Embryonic facial prominence (tissue), 1 donor: Measurements from ENCODE around the gene CTNNA3.
"Not testable (repeated sequence)": the region's sequence is repeated elsewhere in the genome, so short reads cannot be mapped to it uniquely, and the experiment has no call there.

Experiments
- DNase-seq: peaks from one replicate; pipeline ENCODE4 v3.0.0-alpha.2; 2016; ENCODE audit errors: extremely low spot score

CTNNA3 gene

GRCh38 chr10:67506757-67507091, 189.3 kb downstream of the CTNNA3 start:
- no peak for DNase-seq

GRCh38 chr10:67506083-67506756, 189.8 kb downstream of the CTNNA3 start:
- DNase-seq, result no peak

- no peak for DNase-seq
Measured at GRCh38 chr10:67492317-67493019, 203.5 kb downstream of the CTNNA3 start.

GRCh38 chr10:67487906-67488619, 207.9 kb downstream of the CTNNA3 start:
- no peak for DNase-seq

- DNase-seq, result no peak
Measured at GRCh38 chr10:67487199-67487598, 208.8 kb downstream of the CTNNA3 start.

GRCh38 chr10:67477868-67478267, 218.1 kb downstream of the CTNNA3 start:
- no peak for DNase-seq

- no peak for DNase-seq
Measured at GRCh38 chr10:67476201-67476600, 219.8 kb downstream of the CTNNA3 start.

GRCh38 chr10:67473850-67474633, 222.0 kb downstream of the CTNNA3 start:
- no peak for DNase-seq

GRCh38 chr10:67471022-67471421, 225.0 kb downstream of the CTNNA3 start:
- DNase-seq, result no peak

GRCh38 chr10:67464278-67464677, 231.7 kb downstream of the CTNNA3 start:
- no peak for DNase-seq

GRCh38 chr10:67452892-67453291, 243.1 kb downstream of the CTNNA3 start:
- no peak for DNase-seq

- DNase-seq, result no peak
Measured at GRCh38 chr10:67438605-67439304, 257.2 kb downstream of the CTNNA3 start.

GRCh38 chr10:67433276-67433675, 262.7 kb downstream of the CTNNA3 start:
- no peak for DNase-seq

GRCh38 chr10:67402620-67403019, 293.4 kb downstream of the CTNNA3 start:
- no peak for DNase-seq

- DNase-seq, result no peak
Measured at GRCh38 chr10:67401711-67402110, 294.3 kb downstream of the CTNNA3 start.

GRCh38 chr10:67386841-67387533, 309.0 kb downstream of the CTNNA3 start:
- not testable (repeated sequence) for DNase-seq

- DNase-seq, result no peak
Measured at GRCh38 chr10:67386260-67386659, 309.7 kb downstream of the CTNNA3 start.

- no peak for DNase-seq
Measured at GRCh38 chr10:67385566-67385965, 310.4 kb downstream of the CTNNA3 start.

- no peak for DNase-seq
Measured at GRCh38 chr10:67385089-67385488, 310.9 kb downstream of the CTNNA3 start.

- no peak for DNase-seq
Measured at GRCh38 chr10:67331121-67331910, 364.7 kb downstream of the CTNNA3 start.
